Measurements from ENCODE around the gene SCIN. TPM values are rescaled to one million over a fixed set of nuclear protein-coding genes. Genes with fewer than 3 reads are reported as not detected.

The SCIN gene
- 0.11 and 0.17 TPM in 2 replicates for total RNA-seq

GRCh38 chr7:12570534-12571461 lies at the start of gene SCIN:
Gene SCIN (plus strand): TSS chr7:12570720. CDS start chr7:12570787, 67 bp downstream.

GRCh38 chr7:12686891-12687717 lies 116.6 kb downstream of the SCIN start, which contains the start of gene ARL4A:
Gene ARL4A (plus strand): TSS chr7:12687633. CDS start chr7:12688255, 622 bp downstream.

Other genes with a start within 250 kb of the SCIN start
- under 0.01 TPM in 1 of 2 replicates, not detected in the other for gene VWDE, start 166.9 kb upstream of the SCIN start, total RNA-seq
- gene ARL4A, start 116.9 kb downstream of the SCIN start, total RNA-seq, result 635 and 716 TPM in 2 replicates